ENCODE results near the gene MGAT3.

Gene MGAT3

GRCh38 chr22:39419096-39419495, 37.7 kb upstream of the MGAT3 start:
- CTCF ChIA-PET, result interaction anchor here (1.5 kb wide), 1 partner anchor 110 kb away, joined by 4 read pairs; no protein-coding TSS in a partner anchor
- no peak for DNase-seq (ENCODE audit: extremely low spot score)
- POLR2A ChIA-PET, result no interaction called here
- TF ChIP-seq CTCF (IDR thresholded peaks at IDR 0.05; ENCODE audit: control extremely low read depth, extremely low read depth, low read depth, missing control alignments), result no peak

- ChIA-PET POLR2A (no interaction called here), CTCF (interaction anchor here (1.5 kb wide), 1 partner anchor 109 kb away, joined by 4 read pairs; no protein-coding TSS in a partner anchor)
- DNase-seq (ENCODE audit: extremely low spot score), result no peak
- no peak for TF ChIP-seq CTCF (IDR thresholded peaks at IDR 0.05; ENCODE audit: control extremely low read depth, extremely low read depth, low read depth, missing control alignments)
Measured at GRCh38 chr22:39419911-39420310, 36.9 kb upstream of the MGAT3 start.

- TF ChIP-seq CTCF (IDR thresholded peaks at IDR 0.05; ENCODE audit: control extremely low read depth, extremely low read depth, low read depth, missing control alignments), result no peak
- ChIA-PET POLR2A (no interaction called here), CTCF (no interaction called here)
- no peak for DNase-seq (ENCODE audit: extremely low spot score)
Measured at GRCh38 chr22:39421691-39422090, 35.1 kb upstream of the MGAT3 start.

GRCh38 chr22:39422101-39422500, 34.7 kb upstream of the MGAT3 start:
- DNase-seq (ENCODE audit: extremely low spot score), result no peak
- TF ChIP-seq CTCF (IDR thresholded peaks at IDR 0.05; ENCODE audit: control extremely low read depth, extremely low read depth, low read depth, missing control alignments), result no peak
- ChIA-PET CTCF (no interaction called here), POLR2A (no interaction called here)

- DNase-seq (ENCODE audit: extremely low spot score), result no peak
- no peak for TF ChIP-seq CTCF (IDR thresholded peaks at IDR 0.05; ENCODE audit: control extremely low read depth, extremely low read depth, low read depth, missing control alignments)
- ChIA-PET CTCF (interaction anchor here (0.8 kb wide), 1 partner anchor 15 kb away, joined by 3 read pairs; no protein-coding TSS in a partner anchor), POLR2A (no interaction called here)
Measured at GRCh38 chr22:39422721-39423120, 34.1 kb upstream of the MGAT3 start.

- no peak for DNase-seq (ENCODE audit: extremely low spot score)
- CTCF ChIA-PET, result no interaction called here
- TF ChIP-seq CTCF (IDR thresholded peaks at IDR 0.05; ENCODE audit: control extremely low read depth, extremely low read depth, low read depth, missing control alignments), result no peak
- POLR2A ChIA-PET, result no interaction called here
Measured at GRCh38 chr22:39423976-39424375, 32.8 kb upstream of the MGAT3 start.
